GM21529 (cell line): ENCODE results near the gene ARAP1.
A peak's percentile ranks its signal among the peaks of the same experiment; 100 is the strongest.
"Not testable (repeated sequence)": the region's sequence is repeated elsewhere in the genome, so short reads cannot be mapped to it uniquely, and the experiment has no call there.

Experiments
- ATAC-seq: cut with Tn5 transposase; IDR thresholded peaks from one replicate; pipeline ENCODE4 v1.9.1; 2021; ENCODE audit not compliant: unreplicated experiment

The ARAP1 gene

DNA sequence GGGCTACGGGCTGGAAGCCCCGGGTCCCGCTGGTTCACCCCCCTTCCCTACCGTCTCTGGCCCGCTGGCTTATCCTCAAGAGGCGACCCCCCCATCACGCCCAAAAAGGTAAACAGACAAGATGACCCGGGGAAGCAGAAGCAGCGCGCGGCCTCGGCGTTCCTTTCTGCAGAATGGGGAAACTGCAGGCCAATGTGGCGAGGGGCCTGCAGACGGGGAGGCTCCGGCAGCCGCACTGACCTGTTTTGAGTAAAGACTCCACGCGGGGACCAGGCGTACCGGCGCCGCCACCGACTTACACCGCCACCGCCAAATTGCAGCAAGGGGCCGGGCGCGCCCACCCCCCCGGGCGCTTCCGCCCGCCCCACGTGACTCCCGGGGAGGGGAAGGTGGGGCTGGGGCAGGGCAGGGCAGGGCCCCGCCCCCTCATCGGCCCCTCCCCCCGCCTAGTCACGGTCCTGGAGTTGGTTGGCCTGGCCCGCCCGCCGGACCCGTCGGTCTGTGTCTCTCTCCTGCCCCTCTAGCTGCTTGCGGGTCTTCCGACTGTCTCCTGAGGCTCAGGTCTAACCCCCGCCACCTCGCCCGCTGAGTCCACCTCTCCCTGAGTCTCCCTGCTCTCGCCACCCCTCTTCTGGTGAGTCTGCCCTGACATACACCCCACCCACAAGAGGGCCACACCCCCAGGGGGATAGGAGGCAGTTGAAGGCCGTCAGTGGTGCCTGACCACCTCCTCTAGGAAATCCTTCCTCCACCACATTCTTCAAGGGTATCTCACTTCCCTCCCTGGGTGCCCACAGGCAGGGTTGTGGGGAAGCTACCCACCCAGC is at the start of gene ARAP1:
TSS of gene ARAP1 (minus strand) at position 321 of the 827 bp plus-strand sequence. CDS start 25,280 bp downstream, outside the sequence.
- peak; percentile 69 for ATAC-seq

DNA sequence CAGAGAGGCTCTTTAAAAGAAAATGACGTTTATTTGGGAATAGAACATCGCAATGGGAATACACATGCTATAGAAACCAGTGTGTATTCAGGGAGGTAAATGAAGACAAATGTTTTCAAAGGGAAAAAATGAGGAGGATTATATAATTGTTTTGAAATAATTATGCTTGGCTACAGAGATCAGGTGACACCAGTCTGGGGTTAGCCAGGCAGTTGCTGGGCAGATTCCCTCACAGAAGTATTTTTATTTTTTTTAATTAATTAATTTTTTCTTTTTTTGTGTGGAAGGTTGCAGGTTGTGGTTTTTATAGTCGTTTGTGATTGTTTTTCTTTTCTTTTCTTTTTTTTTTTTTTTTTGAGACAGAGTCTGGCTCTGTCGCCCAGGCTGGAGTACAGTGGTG is 47.2 kb upstream of the ARAP1 start:
- ATAC-seq: no peak

DNA sequence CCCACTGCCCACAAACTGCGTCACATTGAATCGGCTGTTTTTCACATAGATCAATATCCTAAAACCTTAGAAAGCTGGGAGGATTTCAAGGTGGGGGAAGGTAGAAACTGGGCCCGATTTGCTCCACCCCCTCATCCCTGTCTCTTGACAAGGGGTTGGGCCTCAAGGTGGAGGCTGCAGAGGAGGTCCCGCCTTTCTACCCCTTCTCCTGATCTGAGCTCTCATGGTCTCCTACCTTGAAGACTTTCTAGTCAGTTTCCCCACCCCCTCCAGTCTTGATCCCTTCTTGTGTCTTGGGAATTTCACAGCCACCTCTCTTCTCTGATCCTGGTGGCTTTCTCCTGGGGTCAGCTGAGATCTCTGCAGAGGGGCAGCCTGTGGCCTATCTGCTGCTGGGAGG is 46.2 kb upstream of the ARAP1 start:
- ATAC-seq: no peak

- peak; percentile 87 for ATAC-seq
These were observed 41.5 kb upstream of the ARAP1 start, which contains the start of gene STARD10 for GRCh38 chr11:72793425-72794367. TSS of gene STARD10 (minus strand) at chr11:72794047. CDS start at chr11:72781181, 12,866 bp downstream.

DNA sequence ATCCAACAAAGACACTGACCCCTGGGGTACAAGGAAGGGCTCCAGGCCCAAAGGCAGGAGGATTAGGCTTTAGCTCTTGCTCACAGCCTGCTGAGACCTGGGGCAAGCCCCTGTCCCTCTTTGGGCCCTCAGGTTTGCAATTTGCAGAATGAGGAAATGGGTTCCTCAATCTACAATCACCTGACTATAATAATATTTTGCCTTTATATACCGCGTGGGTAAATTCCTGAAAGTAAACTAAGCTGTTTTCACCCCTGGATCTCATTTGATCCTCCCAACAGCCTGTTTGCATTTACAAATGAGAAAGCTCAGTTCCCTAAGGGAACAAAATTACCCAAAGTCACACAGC is 40.8 kb upstream of the ARAP1 start:
- no peak for ATAC-seq

GRCh38 chr11:72792437-72793021 is 40.3 kb upstream of the ARAP1 start:
- ATAC-seq: no peak

GRCh38 chr11:72791228-72791627 is 39.0 kb upstream of the ARAP1 start:
- not testable (repeated sequence) for ATAC-seq

- ATAC-seq: no peak
These were observed 37.4 kb upstream of the ARAP1 start for GRCh38 chr11:72789493-72790131.

DNA sequence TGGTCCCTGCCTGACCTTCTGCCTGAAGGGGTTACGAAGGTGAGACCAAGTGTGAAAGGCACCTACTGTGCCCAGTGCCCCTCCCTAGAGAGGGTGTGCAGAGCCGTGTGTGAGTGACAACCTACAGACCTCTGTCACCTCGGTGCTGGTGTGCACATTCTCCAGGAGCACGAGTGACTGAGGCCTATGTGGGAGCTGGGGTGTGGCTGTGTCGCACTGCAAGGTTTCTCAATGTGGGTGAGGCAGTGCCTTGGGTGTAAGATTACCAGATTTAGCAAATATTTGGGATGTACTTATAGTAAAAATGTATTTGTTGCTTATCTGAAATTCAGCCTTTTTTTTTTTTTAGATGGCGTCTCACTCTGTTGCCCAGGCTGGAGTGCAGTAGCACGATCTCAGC is 36.0 kb upstream of the ARAP1 start:
- ATAC-seq: no peak

DNA sequence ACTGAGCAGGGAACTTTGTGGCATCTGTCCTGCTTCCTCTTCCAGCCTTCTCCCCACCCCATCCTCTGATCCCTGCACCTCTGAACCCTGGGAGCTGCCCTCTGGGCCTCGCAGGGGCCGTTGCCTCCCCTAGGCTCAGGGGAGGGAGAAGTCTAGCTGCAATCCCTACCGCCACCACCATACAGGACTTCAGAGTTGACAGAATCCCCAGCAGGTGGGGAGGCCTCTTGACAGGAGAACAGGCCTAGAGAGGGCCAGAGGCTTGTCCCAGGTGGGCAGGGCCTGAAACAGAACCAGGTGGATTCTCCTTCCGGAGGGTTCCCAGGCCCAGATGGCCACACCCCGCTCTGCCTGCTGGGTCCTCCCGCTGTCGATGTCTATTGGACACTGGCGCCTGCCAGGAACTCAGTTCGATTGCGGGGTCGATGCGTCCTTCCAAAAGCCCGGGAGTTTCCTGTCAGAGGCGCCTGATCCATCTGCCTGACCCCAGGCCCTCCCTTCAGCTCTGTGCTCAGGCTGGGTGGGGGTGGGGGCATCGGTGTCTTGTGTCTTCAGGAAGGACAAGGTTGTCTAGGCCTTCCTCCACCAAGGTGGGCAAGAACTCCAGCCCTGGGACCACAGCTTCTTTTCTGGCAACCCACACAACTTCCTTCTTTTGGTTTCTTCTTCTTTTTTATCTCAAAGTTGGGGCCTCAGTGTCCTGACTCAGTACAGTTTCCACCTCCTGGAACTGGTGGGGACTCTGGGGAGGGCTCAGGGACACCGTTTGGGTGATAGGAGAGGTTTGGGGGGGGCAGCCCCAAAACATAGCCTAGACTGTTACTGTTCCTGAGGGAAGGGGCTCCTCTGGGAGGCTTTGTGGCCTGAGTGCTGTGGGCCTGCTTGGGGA is 35.3 kb upstream of the ARAP1 start:
- ATAC-seq: peak; percentile 71

DNA sequence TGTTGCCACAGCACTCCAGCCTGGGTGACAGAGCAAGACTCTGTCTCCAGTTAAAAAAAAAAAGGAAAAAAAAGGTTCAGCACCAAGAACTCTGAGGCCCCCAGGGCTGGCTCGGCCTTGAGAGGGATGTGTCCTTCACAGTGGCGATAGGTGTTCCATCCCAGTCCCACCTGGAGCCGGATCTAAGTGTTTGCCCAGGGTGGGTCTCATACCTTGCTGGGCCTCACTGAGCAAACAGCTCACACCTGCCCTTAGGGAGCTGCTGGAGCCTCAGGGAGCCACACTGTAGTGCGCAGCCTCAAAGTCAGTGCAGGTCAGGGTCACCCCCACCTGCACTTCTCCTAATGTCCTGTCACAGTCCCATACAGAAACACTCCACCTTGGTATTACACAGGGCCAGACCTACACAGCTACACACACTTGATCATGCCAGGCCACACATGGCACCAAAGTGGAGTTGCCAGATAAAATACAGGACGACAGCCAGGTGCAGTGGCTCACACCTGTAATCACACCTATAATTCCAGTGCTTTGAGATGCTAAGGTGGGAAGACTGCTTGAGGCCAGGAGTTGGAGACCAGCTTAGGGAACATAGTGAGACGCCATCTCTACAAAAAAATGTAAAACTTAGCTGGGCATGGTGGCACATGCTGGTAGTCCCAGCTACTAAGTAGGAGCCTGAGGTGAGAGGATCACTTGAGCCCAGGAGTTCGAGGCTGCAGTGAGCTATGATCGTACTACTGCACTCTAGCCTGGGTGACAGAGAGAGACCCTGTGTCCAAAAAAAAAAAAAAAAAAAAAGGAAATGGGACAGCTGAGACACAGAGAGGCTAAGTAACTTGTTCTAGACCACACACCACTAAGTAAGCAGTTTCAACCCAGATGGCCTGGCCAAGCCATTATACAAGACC is 34.4 kb upstream of the ARAP1 start:
- no peak for ATAC-seq

DNA sequence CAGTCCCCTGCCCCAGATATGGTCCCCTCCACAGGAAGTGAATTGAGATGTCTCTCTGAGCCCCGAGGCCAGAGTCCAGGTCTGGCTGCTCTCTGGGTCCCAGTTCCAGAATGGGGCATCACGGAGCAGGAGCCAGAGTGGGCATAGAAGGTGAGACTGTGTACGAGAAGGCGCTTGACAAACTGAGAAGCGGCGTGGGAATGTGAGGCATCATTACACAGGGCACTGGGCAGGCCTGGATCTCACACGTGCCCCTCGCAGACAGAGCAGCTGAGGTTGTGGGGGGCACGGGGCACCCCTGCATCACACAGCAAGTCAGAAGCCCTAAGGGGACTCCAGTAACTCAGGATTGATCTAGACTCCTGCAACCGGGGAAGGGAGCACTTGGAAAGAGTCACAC is 32.5 kb upstream of the ARAP1 start:
- ATAC-seq: no peak

DNA sequence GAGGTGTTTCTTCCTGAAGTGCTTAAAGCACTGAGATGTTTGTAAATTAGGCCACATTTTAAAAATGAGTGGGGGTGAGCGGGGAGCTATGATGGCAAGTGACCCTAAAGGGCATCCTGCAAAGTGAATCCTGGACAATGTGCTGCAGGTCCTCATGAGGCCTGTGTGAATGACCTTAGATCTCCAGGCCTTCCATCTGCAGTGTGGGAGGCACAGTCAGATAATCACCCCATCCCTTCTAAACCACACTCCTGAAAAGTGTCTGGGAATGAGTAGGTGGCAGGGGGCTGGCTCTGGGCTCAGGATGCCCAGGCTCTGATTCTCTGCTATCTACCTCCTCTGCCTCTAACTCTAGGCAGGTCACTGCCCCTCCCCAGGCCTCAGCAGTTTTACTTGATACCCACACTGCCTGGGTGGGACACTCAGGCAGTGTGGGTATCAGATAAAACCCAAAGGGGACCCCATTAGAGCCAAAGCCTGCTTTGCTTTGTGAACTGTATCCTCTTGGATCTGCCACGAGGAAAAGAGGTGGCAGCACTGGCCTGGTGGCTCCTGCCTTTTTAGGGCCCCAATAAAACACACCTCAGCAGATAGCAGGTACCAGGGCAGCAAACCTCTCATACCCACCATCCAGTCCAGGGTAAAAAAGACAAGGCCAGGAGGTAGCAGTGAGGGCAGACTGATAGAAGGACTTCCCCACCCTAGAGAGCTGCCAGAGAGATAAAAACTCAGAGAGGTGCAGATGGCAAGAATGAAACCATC is 31.1 kb upstream of the ARAP1 start:
- no peak for ATAC-seq

GRCh38 chr11:72782081-72782920 is 30.1 kb upstream of the ARAP1 start:
- peak; percentile 16 for ATAC-seq

DNA sequence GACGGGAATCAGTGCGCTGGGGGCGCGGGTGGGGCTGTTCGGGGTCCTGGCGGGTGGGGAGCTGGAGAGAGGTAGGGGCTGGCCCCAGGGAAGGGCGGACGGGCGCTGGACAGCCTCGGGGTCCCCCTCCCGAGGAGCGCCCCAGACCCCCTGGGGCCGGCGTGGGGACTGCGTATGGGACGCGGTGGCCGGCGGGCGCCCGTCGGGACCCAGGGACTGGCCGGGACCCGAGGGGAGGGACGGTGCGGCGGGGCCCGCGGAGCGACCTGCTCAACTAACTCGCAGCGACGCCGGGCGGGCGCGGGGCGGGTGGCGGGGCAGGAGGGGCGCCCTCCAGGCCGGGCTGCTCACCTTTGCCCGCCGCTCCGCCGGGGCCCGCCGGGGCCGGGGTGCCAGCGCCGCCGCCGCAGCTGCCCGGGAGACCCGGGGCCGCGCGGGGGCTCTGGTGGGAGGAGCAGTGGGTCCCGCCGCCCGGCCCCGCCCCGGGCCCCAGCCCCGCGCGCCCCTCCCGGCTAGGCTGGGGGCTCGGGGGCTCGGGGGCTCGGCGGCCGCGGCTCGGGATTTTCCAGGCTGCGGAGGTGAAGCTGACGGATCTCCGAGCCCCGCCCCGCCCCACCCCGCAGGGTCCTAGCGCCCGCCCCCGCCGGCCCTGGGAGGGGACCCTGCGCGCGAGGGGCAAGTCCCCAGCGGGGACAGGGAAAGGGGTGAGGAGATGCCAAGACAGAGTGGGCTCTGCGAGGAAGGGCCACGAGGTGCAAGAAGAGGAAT is 29.3 kb upstream of the ARAP1 start:
- ATAC-seq: peak; percentile 47

- ATAC-seq: no peak
These were observed 28.8 kb upstream of the ARAP1 start for GRCh38 chr11:72781063-72781312.
